Esophagus muscularis mucosa (tissue), 3 donors: ENCODE measurements around the gene MYCN.

Source experiments
- CTCF ChIP-seq, 3 experiments: fragments of 200-600 bp in 2 of 3; fragments of 450-650 bp in 1 of 3; sonication (generic) in 2 of 3; IDR thresholded peaks; one replicate each; pipeline ENCODE4 v1.5.1; 2017 to 2019; ENCODE audit warnings: antibody characterized with exemption in 3 of 3, mild to moderate bottlenecking in 2 of 3, moderate library complexity in 1 of 3
- POLR2A ChIP-seq: fragments of 450-650 bp; IDR thresholded peaks from one replicate; pipeline ENCODE4 v1.6.1; 2017; ENCODE audit warnings: antibody characterized with exemption, moderate library complexity, mild to moderate bottlenecking, low read depth
- POLR2AphosphoS5 ChIP-seq, 2 donors: sonication (generic); formaldehyde crosslinking; IDR thresholded peaks; one replicate each; pipeline ENCODE4 v1.6.1; 2017; ENCODE audit warnings: antibody characterized with exemption in 2 of 2

- TF ChIP-seq CTCF (IDR thresholded peaks at IDR 0.05) (no peak), POLR2A (no peak), POLR2AphosphoS5 (IDR thresholded peaks at IDR 0.05) (no peak)
Measured at GRCh38 chr2:15964936-15965563, 24.7 kb downstream of the MYCN start.
